Endometrial microvascular endothelial cells (primary cell): ENCODE data around the gene GABRR1. TPM values are rescaled to one million over a fixed set of nuclear protein-coding genes. Genes with fewer than 3 reads are reported as not detected.
"Not testable (repeated sequence)": the region's sequence is repeated elsewhere in the genome, so short reads cannot be mapped to it uniquely, and the experiment has no call there.

Experiments used
- in situ Hi-C: cut with HindIII; loops from 2 replicates; pipeline ENCODE4 v1.10.0; 2017; ENCODE audit warnings: low sequenced_read_pairs, low pct_unique_long_range_greater_than_20kb; ENCODE audit errors: inconsistent ontology term
- total RNA-seq: library from RNA; depleted of rRNA; stranded (reverse); fragments of >200 nt; gene quantifications from one replicate; pipeline ENCODE4 v1.2.3, GENCODE V29; 2015; ENCODE audit errors: inconsistent ontology term

Gene GABRR1
- total RNA-seq, 1 donor from 2014 or later, result not detected

DNA sequence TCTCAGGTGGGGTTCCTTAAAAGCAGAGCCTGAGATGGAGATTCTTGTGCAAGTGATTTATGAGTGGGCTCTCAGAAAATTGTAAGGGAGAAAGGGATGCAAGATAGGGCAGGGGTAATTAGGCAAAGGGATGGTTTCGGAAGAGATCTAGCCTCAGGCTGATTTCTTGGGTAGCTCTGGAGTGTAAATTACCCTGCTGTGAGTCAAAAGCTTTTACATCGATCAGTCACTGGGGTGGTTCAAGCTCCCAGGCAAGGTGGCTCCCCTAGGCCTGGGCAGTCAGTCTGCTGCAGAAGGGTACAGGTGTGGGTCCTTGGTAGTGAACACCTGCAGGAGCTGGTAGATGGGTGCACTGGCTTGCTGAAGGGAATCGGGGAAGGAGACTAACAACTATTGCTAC, 82.4 kb downstream of the GABRR1 start:
- in situ Hi-C loops, result no loop called here

DNA sequence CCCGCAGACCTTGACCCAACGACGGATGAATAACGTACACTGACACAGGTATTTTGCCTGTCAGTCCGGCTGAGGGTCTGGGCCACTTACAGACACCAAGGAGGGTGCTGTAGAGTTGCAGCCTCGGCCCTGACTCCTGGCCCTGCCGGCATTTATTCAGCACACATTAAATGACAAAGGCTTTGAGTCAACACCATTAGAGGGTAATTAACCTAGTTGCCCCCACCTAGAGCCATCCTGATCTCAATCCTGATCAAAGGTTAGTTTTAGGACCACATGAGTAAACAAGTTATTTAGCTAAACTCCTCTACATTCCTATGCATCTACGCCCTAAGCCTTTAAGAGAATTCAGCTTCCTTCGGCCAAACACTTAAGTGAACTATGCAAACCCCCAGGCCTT, 83.2 kb downstream of the GABRR1 start:
- in situ Hi-C loops, result no loop called here

GRCh38 chr6:89132057-89132456, 85.1 kb downstream of the GABRR1 start:
- in situ Hi-C loops, result no loop called here

DNA sequence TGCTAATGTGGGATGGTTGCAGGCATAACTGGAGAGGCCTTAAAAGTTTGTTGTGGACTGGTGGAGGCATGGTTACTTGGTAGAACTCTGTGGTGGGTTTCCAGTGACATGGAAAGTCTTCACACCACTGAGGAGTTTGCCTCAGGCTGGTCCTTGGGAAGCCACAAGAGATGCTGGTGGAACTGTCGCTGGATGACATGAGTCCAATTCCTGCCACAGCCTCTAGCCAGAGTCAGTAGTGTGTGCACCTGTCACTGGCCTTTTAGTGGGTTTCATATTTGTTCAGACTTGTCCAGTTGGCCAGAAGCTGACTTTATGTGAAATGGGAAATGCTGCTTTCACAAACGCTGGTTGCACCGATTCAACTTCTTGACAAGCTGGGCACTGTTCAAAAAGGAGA, 85.6 kb downstream of the GABRR1 start:
- in situ Hi-C loops, result no loop called here

DNA sequence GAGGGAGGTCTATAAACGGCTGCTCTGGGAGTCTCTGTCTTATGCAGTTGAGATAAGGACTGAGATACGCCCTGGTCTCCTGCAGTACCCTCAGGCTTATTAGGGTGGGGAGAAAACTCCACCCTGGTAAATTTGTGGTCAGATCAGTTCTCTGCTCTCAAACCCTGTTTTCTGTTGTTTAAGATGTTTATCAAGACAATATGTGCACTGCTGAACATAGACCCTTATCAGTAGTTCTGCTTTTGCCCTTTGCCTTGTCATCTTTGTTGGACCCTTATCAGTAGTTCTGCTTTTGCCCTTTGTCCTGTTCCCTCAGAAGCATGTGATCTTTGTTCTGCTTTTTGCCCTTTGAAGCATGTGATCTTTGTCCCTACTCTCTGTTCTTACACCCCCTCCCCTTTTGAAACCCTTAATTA, 88.9 kb downstream of the GABRR1 start:
- in situ Hi-C loops, result not testable (repeated sequence)

Other genes with a start within 250 kb of the GABRR1 start
- 40.2 TPM for gene PNRC1, start 136.6 kb downstream of the GABRR1 start, total RNA-seq
- 0.09 TPM for gene SRSF12, start 99.3 kb downstream of the GABRR1 start, total RNA-seq
- gene PM20D2, start 71.3 kb downstream of the GABRR1 start, total RNA-seq, result 15.2 TPM
- not detected for gene GABRR2, start 97.9 kb upstream of the GABRR1 start, total RNA-seq
- gene UBE2J1, start 135.4 kb upstream of the GABRR1 start, total RNA-seq, result 52.8 TPM
- not detected for gene RRAGD, start 194.9 kb upstream of the GABRR1 start, total RNA-seq
- gene ANKRD6, start 215.8 kb upstream of the GABRR1 start, total RNA-seq, result 7.0 TPM